HepG2 (cell line): ENCODE measurements around the gene SLC35F3. TPM values are rescaled to one million over a fixed set of nuclear protein-coding genes. Genes with fewer than 3 reads are reported as not detected.

ENCODE experiments used
- ATAC-seq: fragments of 200-7000 bp; cut with Tn5 transposase; 3 replicates; pipeline ENCODE4 v1.9.1; 2020; ENCODE audit warnings: mild to moderate bottlenecking, moderate library complexity
- BruUV-seq: library from RNA; stranded (reverse); fragments of 400-500 nt; replicated peaks from 2 replicates; lab custom pipeline; 2021; lab: Mats Ljungman, UMichigan
- CTCF ChIA-PET: fragments of 300-600 bp; formaldehyde crosslinking; extraction: SDS; loops from one replicate; lab custom pipeline; 2021; ENCODE audit warnings: low total read pairs, inconsistent platforms, low intra/inter-chr PET ratio; lab: Yijun Ruan, JAX
- POLR2A ChIA-PET: fragments of 350-600 bp; sonication (Branson Sonifier 250); formaldehyde crosslinking; loops from one replicate; lab custom pipeline; 2020; ENCODE audit warnings: antibody characterized with exemption, inconsistent platforms; lab: Yijun Ruan, JAX
- DNase-seq: peaks from one replicate; pipeline ENCODE4 v3.0.0-alpha.2; 2015; ENCODE audit warnings: low spot score
- FAIRE-seq: peaks from 3 replicates; lab custom pipeline; 2011; peaks lifted over from hg19 to GRCh38; lab: Jason Lieb, UNC
- H2AFZ ChIP-seq: one replicate; pipeline ENCODE4 v1.6.1; 2011; ENCODE audit warnings: low read length, inconsistent platforms
- H3K27ac ChIP-seq: fragments of 300-600 bp; 3 replicates; pipeline ENCODE4 v1.8.0; 2011; ENCODE audit warnings: mixed run types, mild to moderate bottlenecking, mixed read lengths, low read length, inconsistent platforms; ENCODE audit not compliant: insufficient read depth; ENCODE audit errors: extremely low read length
- H3K27me3 ChIP-seq, 2 experiments: fragments of 200-600 bp in 1 of 2; 2 replicates in 1 of 2; 3 replicates in 1 of 2; pipeline versions ENCODE4 v1.6.0 to v1.8.0; 2011; ENCODE audit warnings: low read length in 2 of 2, mild to moderate bottlenecking in 2 of 2, moderate library complexity in 2 of 2, inconsistent platforms in 1 of 2; ENCODE audit not compliant: insufficient read depth in 2 of 2, control insufficient read depth in 1 of 2
- H3K36me3 ChIP-seq, 2 experiments: fragments of 200-600 bp in 1 of 2; replicated peaks in 1 of 2; 2 replicates in 1 of 2; 3 replicates in 1 of 2; pipeline versions ENCODE4 v1.5.1 to v1.8.0; 2011; ENCODE audit warnings: low read length in 2 of 2, inconsistent platforms in 1 of 2; ENCODE audit not compliant: insufficient read depth in 2 of 2, control insufficient read depth in 1 of 2
- H3K4me1 ChIP-seq: 2 replicates; pipeline ENCODE4 v1.5.1; 2012; ENCODE audit warnings: low read length, inconsistent platforms; ENCODE audit not compliant: insufficient read depth
- H3K4me2 ChIP-seq: 2 replicates; pipeline ENCODE4 v1.6.0; 2011; ENCODE audit warnings: low read depth, low read length, inconsistent platforms
- H3K4me3 ChIP-seq, 3 experiments: fragments of 200-600 bp in 1 of 3; sonication (generic), shearing (Covaris generic) in 1 of 3; replicated peaks in 1 of 3; 2 replicates each; pipeline ENCODE4 v1.5.1; 2011 to 2016; ENCODE audit warnings: low read length in 3 of 3, inconsistent platforms in 2 of 3, low read depth in 2 of 3, mild to moderate bottlenecking in 2 of 3, control low read depth in 1 of 3, mixed read lengths in 1 of 3; ENCODE audit not compliant: insufficient read depth in 1 of 3
- H3K79me2 ChIP-seq: one replicate; pipeline ENCODE4 v1.6.1; 2011; ENCODE audit warnings: low read length, inconsistent platforms; ENCODE audit not compliant: insufficient read depth
- H3K9ac ChIP-seq: 2 replicates; pipeline ENCODE4 v1.6.0; 2011; ENCODE audit warnings: mild to moderate bottlenecking, low read depth, low read length, inconsistent platforms; ENCODE audit not compliant: insufficient read depth
- H3K9me3 ChIP-seq: 2 replicates; pipeline ENCODE4 v1.5.1; 2012; ENCODE audit warnings: mild to moderate bottlenecking, low read length
- H4K20me1 ChIP-seq: 2 replicates; pipeline ENCODE4 v1.6.0; 2011; ENCODE audit warnings: inconsistent platforms, mild to moderate bottlenecking, low read length, moderate library complexity; ENCODE audit not compliant: insufficient read depth
- ARID3A ChIP-seq: IDR thresholded peaks from 2 replicates; pipeline ENCODE4 v1.6.1; 2012; ENCODE audit warnings: low read depth, low read length, improper control_type of control experiment
- GTF2F1 ChIP-seq: fragments of 150-350 bp; IDR thresholded peaks from 2 replicates; pipeline ENCODE4 v1.6.1; 2014; ENCODE audit warnings: low read length
- HOMEZ ChIP-seq: IDR thresholded peaks from 2 replicates; pipeline ENCODE4 v1.6.1; 2016; ENCODE audit warnings: low read depth
- ISL2 ChIP-seq: sonication (generic); formaldehyde crosslinking; IDR thresholded peaks from 2 replicates; pipeline ENCODE4 v1.5.0; 2020; ENCODE audit warnings: missing genetic modification reagents
- PTBP1 ChIP-seq: fragments of 200-400 bp; formaldehyde crosslinking; IDR thresholded peaks from 2 replicates; pipeline ENCODE4 v1.6.1; 2018; ENCODE audit warnings: low read length, low read depth; ENCODE audit not compliant: poor library complexity, severe bottlenecking
- TFAP4 ChIP-seq: sonication (generic); IDR thresholded peaks from 2 replicates; pipeline ENCODE4 v1.6.1; 2016; ENCODE audit warnings: low read depth, borderline replicate concordance
- ZNF318 ChIP-seq: sonication (generic); formaldehyde crosslinking; IDR thresholded peaks from 2 replicates; pipeline ENCODE4 v1.4.0; 2020; ENCODE audit warnings: mild to moderate bottlenecking, missing genetic modification reagents
- ZNF362 ChIP-seq: sonication (generic); formaldehyde crosslinking; IDR thresholded peaks from 2 replicates; pipeline ENCODE4 v1.4.0; 2020; ENCODE audit warnings: missing genetic modification reagents, mild to moderate bottlenecking, borderline replicate concordance
- WGBS: methylation state at CpG from one replicate; pipeline ENCODE4 v1.1.6; 2017; ENCODE audit warnings: low lambda C conversion rate; 5-methylcytosine and 5-hydroxymethylcytosine counted together
- in situ Hi-C: cut with HindIII; loops from 2 replicates; pipeline ENCODE4 v1.10.0; 2017; ENCODE audit warnings: low pct_unique_long_range_greater_than_20kb; ENCODE audit not compliant: extremely low pct_ligation_motif_present
- intact Hi-C: fragments of 100-400 bp; cut with micrococcal nuclease; formaldehyde crosslinking; loops from one replicate; pipeline ENCODE4 v1.10.0; 2022; ENCODE audit not compliant: unreplicated experiment
- polyA plus RNA-seq, 8 experiments: library from polyadenylated mRNA; depleted of rRNA in 3 of 8; stranded (reverse) in 7 of 8; unstranded in 1 of 8; fragments of >200 nt; fragmentation: Illumina TruSeq in 4 of 8; extraction: Trizol in 4 of 8; gene quantifications; 2 replicates each; pipeline versions ENCODE4 v1.2.1 to v1.2.3, GENCODE V29; 2011 to 2016; ENCODE audit warnings: low read depth in 4 of 8, missing spikeins in 1 of 8, mixed read lengths in 1 of 8; ENCODE audit not compliant: insufficient read depth in 1 of 8
- total RNA-seq, 5 experiments: library from RNA; depleted of rRNA; stranded (reverse); fragments of >200 nt; fragmentation: Illumina TruSeq; extraction: Trizol; gene quantifications; 2 replicates each; pipeline ENCODE4 v1.2.3, GENCODE V29; 2016; ENCODE audit warnings: low read depth in 1 of 5

Gene SLC35F3
- total and polyA plus RNA-seq, 2 of the 13 experiments (the other 11 are each of a cell fraction or from before 2014, with no cell fraction given), result not detected

GRCh38 chr1:234226819-234227165 is 322.3 kb downstream of the SLC35F3 start:
- in situ Hi-C loops, result no loop called here
- WGBS, result 61% methylated on average over 10 of the region's 10 CpGs
- ATAC-seq (no peak), DNase-seq (no peak), FAIRE-seq (no peak)
- BruUV-seq, result no TSS peak
- H4K20me1 ChIP-seq, result no peaks in the 10 kb centered on the region
- peaks cover 0 to 13% of the 10 kb centered on the region in 2 experiments; a peak in 1 of 5 replicates for H3K27me3 ChIP-seq
- ChIA-PET CTCF (no interaction called here), POLR2A (no interaction called here)
- H2AFZ ChIP-seq, result no peak overlapping the region
- H3K4me3 ChIP-seq, result no peak overlapping the region
- H3K9me3 ChIP-seq, result no peaks in the 10 kb centered on the region
- no peak overlapping the region for H3K27ac ChIP-seq
- no peak overlapping the region for H3K4me2 ChIP-seq
- intact Hi-C loops, result no loop called here
- no peaks in the 10 kb centered on the region for H3K79me2 ChIP-seq
- H3K36me3 ChIP-seq, result no peaks in the 10 kb centered on the region
- no peak overlapping the region for H3K9ac ChIP-seq
- H3K4me1 ChIP-seq, result peaks cover 6% of the 10 kb centered on the region; the same call in 1 of the 2 replicates
- TF ChIP-seq TFAP4 (no peak), ZNF362 (CRISPR knock-in tag) (no peak), ISL2 (CRISPR knock-in tag) (no peak), PTBP1 (no peak), HOMEZ (no peak), GTF2F1 (no peak), ZNF318 (no peak), ARID3A (no peak)
